HEK293T (cell line): ENCODE data around the gene NCDN.

ENCODE experiments used
- CTCF ChIA-PET: fragments of 350-600 bp; formaldehyde crosslinking; extraction: SDS; loops from one replicate; lab custom pipeline; 2021; ENCODE audit warnings: antibody characterized with exemption, inconsistent platforms; lab: Yijun Ruan, JAX
- POLR2A ChIA-PET: fragments of 350-600 bp; formaldehyde crosslinking; extraction: SDS; loops from one replicate; lab custom pipeline; 2020; ENCODE audit warnings: antibody characterized with exemption, inconsistent platforms; lab: Yijun Ruan, JAX
- DNase-seq: peaks from one replicate; pipeline ENCODE4 v3.0.0; 2012; ENCODE audit warnings: mixed read lengths; ENCODE audit errors: extremely low spot score
- ARNT ChIP-seq: fragments of 450-650 bp; IDR thresholded peaks from 2 replicates; pipeline ENCODE4 v1.6.1; 2017; ENCODE audit warnings: mild to moderate bottlenecking
- BHLHE40 ChIP-seq: fragments of 450-650 bp; IDR thresholded peaks from 2 replicates; pipeline ENCODE4 v1.6.1; 2016; ENCODE audit warnings: mild to moderate bottlenecking, moderate library complexity, borderline replicate concordance
- CTBP1 ChIP-seq: fragments of 450-650 bp; IDR thresholded peaks from 2 replicates; pipeline ENCODE4 v1.6.1; 2016; ENCODE audit warnings: borderline replicate concordance
- ELF4 ChIP-seq: fragments of 450-650 bp; IDR thresholded peaks from 2 replicates; pipeline ENCODE4 v1.6.1; 2017; ENCODE audit warnings: antibody characterized with exemption
- FOXA1 ChIP-seq: fragments of 450-650 bp; IDR thresholded peaks from 2 replicates; pipeline ENCODE4 v1.6.1; 2016; ENCODE audit warnings: mild to moderate bottlenecking
- FOXK2 ChIP-seq: fragments of 450-650 bp; IDR thresholded peaks from 2 replicates; pipeline ENCODE4 v1.6.1; 2016; ENCODE audit warnings: mild to moderate bottlenecking
- FOXM1 ChIP-seq: fragments of 450-650 bp; IDR thresholded peaks from 2 replicates; pipeline ENCODE4 v1.6.1; 2017; ENCODE audit warnings: mild to moderate bottlenecking, borderline replicate concordance
- HDGF ChIP-seq: fragments of 450-650 bp; IDR thresholded peaks from 2 replicates; pipeline ENCODE4 v1.6.1; 2017; ENCODE audit warnings: antibody characterized with exemption, borderline replicate concordance
- L3MBTL2 ChIP-seq: fragments of 450-650 bp; conservative IDR thresholded peaks from 2 replicates; pipeline ENCODE4 v1.6.1; 2016; ENCODE audit warnings: mild to moderate bottlenecking
- NFRKB ChIP-seq: fragments of 450-650 bp; IDR thresholded peaks from 2 replicates; pipeline ENCODE4 v1.6.1; 2016; ENCODE audit warnings: mild to moderate bottlenecking, moderate library complexity
- SUZ12 ChIP-seq: fragments of 450-650 bp; IDR thresholded peaks from 2 replicates; pipeline ENCODE4 v1.6.1; 2016; ENCODE audit warnings: mild to moderate bottlenecking
- ZNF384 ChIP-seq: fragments of 450-650 bp; IDR thresholded peaks from 2 replicates; pipeline ENCODE4 v1.6.1; 2016
- TF ChIP-seq, protein P1 (sequence below): fragments of 450-650 bp; IDR thresholded peaks from 2 replicates; pipeline ENCODE4 v1.6.1; 2016

NCDN gene

DNA sequence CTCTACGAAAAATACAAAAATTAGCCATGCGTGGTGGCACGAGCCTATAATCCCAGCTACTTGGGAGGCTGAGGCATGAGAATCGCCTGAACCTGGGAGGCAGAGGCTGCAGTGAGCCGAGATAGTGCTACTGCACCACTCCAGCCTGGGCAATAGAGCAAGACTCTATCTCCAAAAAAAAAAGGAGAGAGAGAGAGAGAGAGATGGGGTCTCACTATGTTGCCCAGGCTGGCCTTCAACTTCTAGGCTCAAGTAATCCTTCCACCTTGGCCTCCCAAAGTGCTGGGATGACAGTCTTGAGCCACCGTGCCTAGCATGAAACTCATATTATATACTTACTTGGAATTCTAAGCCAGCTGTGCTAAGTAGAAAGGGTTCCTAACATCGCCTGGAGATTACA is 54.1 kb downstream of the NCDN start:
- CTCF ChIA-PET = interaction anchor here (0.6 kb wide), 1 partner anchor 68 kb away, joined by 5 read pairs; no protein-coding TSS in a partner anchor
- no peak for DNase-seq
- TF ChIP-seq BHLHE40 = no peak
- no peak for TF ChIP-seq L3MBTL2
- TF ChIP-seq, protein P1, sequence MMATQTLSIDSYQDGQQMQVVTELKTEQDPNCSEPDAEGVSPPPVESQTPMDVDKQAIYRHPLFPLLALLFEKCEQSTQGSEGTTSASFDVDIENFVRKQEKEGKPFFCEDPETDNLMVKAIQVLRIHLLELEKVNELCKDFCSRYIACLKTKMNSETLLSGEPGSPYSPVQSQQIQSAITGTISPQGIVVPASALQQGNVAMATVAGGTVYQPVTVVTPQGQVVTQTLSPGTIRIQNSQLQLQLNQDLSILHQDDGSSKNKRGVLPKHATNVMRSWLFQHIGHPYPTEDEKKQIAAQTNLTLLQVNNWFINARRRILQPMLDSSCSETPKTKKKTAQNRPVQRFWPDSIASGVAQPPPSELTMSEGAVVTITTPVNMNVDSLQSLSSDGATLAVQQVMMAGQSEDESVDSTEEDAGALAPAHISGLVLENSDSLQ = no peak
- no peak for TF ChIP-seq SUZ12
- TF ChIP-seq FOXA1 = no peak
- TF ChIP-seq ZNF384 = no peak
- no peak for TF ChIP-seq FOXK2
- no peak for TF ChIP-seq ARNT
- TF ChIP-seq FOXM1 = no peak
- no peak for TF ChIP-seq CTBP1
- TF ChIP-seq NFRKB = no peak
- TF ChIP-seq ELF4 = no peak
- POLR2A ChIA-PET = no interaction called here

DNA sequence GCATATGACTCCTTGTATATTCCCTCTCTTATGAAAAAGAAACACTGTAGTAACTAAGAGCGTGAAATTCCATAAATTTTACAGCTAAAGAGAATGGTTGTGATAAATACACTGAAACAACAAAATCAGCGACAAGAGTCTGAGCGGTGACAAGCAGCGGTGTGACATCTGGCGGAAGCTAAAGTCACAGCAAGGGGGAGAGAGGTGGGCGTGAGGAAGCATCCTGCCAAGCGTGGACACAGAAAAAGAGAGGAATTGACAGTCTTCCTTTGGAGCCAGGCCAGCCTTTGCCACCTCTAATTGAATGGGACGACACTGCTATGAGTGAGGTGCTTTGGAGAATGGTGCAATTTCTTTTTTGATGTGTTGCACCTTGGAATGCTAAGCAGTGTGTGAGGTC is 57.8 kb downstream of the NCDN start:
- POLR2A ChIA-PET = interaction anchor here (1.4 kb wide), 1 partner anchor 154 kb away, joined by 3 read pairs; the partner anchor contains the start of gene CLSPN
- TF ChIP-seq ARNT = no peak
- TF ChIP-seq ELF4 = no peak
- no peak for TF ChIP-seq SUZ12
- TF ChIP-seq FOXA1 = no peak
- TF ChIP-seq HDGF = no peak
- CTCF ChIA-PET = no interaction called here
- no peak for DNase-seq
